Bronchial epithelial cell (primary cell): Measurements from ENCODE around the gene PDHB. TPM values are rescaled to one million over a fixed set of nuclear protein-coding genes. Genes with fewer than 3 reads are reported as not detected.

Experiments
- DNase-seq: peaks from one replicate; pipeline ENCODE4 v3.0.0-alpha.2; 2010; ENCODE audit warnings: low read depth
- FAIRE-seq: peaks from 2 replicates; lab custom pipeline; 2011; peaks lifted over from hg19 to GRCh38; lab: Jason Lieb, UNC
- H3K27me3 ChIP-seq: 2 replicates; pipeline ENCODE4 v1.5.1; 2011; ENCODE audit warnings: low read length; ENCODE audit not compliant: control insufficient read depth, insufficient read depth
- H3K36me3 ChIP-seq: 2 replicates; pipeline ENCODE4 v1.5.1; 2011; ENCODE audit warnings: low read length; ENCODE audit not compliant: control insufficient read depth, insufficient read depth
- H3K4me3 ChIP-seq: 2 replicates; pipeline ENCODE4 v1.5.1; 2011; ENCODE audit warnings: mild to moderate bottlenecking, low read depth, low read length, control low read depth
- total RNA-seq: library from RNA; depleted of rRNA; stranded (reverse); fragments of >200 nt; gene quantifications from 2 replicates; pipeline ENCODE4 v1.2.1, GENCODE V29; 2014
- TF ChIP-seq, protein P1 (sequence below): IDR thresholded peaks from 2 replicates; pipeline ENCODE4 v1.5.1; 2011; ENCODE audit warnings: mild to moderate bottlenecking, moderate library complexity, low read length, control low read depth, inconsistent platforms; ENCODE audit not compliant: insufficient read depth, severe bottlenecking

Gene PDHB
- total RNA-seq, 1 donor from 2014 or later, result 32.4 TPM

DNA sequence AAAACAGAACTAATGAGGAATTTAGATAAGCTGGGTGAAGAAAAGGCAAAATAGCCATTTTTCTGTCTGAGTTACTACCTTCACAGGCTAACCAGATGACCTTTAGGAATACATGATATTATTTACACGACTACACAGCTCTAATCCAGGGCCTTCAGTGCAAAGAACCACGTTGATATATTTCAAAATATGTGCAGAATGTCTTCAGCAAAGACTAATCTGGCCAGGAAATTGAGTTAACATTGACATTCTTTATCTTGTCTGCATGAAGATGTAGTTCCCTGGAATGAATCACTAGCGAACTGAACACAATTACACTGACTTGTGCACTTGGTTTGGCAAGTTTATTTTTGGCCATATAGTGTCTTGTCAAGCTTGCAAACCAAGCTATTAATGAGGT, 41.5 kb downstream of the PDHB start:
- Histone ChIP-seq H3K27me3 (no peaks in the 10 kb centered on the region), H3K36me3 (peaks cover 2% of the 10 kb centered on the region), H3K4me3 (no peak overlapping the region)
- FAIRE-seq, result peak; percentile 50
- TF ChIP-seq, protein P1, sequence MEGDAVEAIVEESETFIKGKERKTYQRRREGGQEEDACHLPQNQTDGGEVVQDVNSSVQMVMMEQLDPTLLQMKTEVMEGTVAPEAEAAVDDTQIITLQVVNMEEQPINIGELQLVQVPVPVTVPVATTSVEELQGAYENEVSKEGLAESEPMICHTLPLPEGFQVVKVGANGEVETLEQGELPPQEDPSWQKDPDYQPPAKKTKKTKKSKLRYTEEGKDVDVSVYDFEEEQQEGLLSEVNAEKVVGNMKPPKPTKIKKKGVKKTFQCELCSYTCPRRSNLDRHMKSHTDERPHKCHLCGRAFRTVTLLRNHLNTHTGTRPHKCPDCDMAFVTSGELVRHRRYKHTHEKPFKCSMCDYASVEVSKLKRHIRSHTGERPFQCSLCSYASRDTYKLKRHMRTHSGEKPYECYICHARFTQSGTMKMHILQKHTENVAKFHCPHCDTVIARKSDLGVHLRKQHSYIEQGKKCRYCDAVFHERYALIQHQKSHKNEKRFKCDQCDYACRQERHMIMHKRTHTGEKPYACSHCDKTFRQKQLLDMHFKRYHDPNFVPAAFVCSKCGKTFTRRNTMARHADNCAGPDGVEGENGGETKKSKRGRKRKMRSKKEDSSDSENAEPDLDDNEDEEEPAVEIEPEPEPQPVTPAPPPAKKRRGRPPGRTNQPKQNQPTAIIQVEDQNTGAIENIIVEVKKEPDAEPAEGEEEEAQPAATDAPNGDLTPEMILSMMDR, result no peak
- no peak for DNase-seq

GRCh38 chr3:58391156-58391865, 42.3 kb downstream of the PDHB start:
- FAIRE-seq (no peak), DNase-seq (no peak)
- no peak overlapping the region for H3K4me3 ChIP-seq
- TF ChIP-seq, protein P1, result no peak
- peaks cover 5% of the 10 kb centered on the region for H3K36me3 ChIP-seq
- no peaks in the 10 kb centered on the region for H3K27me3 ChIP-seq

DNA sequence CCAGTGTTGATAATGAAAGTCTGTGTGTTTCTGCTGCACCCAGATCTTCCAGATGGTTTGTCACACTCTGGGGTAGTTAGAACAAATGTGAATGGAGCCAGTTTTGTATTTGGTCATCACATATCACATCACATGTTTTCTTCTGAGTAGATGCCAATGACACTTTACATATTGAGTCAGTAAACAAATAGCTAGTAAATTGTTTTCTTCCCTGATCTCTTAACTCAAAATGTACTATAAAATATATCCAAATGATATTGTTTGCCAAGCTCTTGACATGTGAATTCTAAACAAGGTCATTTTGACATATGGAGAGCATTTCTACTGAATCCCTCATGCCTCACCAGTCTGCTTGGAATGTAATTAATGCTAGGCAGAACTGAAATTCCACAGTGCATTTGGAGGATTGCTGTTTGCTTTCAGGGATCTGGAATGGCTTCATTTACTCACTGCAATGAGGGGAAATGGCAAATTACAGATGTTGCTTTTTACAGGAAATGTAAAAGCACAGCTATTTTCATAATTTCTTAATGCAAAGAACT, 45.0 kb downstream of the PDHB start:
- TF ChIP-seq, protein P1, result no peak
- Histone ChIP-seq H3K36me3 (peaks cover 3% of the 10 kb centered on the region), H3K27me3 (no peaks in the 10 kb centered on the region), H3K4me3 (no peak overlapping the region)
- no peak for DNase-seq
- no peak for FAIRE-seq

DNA sequence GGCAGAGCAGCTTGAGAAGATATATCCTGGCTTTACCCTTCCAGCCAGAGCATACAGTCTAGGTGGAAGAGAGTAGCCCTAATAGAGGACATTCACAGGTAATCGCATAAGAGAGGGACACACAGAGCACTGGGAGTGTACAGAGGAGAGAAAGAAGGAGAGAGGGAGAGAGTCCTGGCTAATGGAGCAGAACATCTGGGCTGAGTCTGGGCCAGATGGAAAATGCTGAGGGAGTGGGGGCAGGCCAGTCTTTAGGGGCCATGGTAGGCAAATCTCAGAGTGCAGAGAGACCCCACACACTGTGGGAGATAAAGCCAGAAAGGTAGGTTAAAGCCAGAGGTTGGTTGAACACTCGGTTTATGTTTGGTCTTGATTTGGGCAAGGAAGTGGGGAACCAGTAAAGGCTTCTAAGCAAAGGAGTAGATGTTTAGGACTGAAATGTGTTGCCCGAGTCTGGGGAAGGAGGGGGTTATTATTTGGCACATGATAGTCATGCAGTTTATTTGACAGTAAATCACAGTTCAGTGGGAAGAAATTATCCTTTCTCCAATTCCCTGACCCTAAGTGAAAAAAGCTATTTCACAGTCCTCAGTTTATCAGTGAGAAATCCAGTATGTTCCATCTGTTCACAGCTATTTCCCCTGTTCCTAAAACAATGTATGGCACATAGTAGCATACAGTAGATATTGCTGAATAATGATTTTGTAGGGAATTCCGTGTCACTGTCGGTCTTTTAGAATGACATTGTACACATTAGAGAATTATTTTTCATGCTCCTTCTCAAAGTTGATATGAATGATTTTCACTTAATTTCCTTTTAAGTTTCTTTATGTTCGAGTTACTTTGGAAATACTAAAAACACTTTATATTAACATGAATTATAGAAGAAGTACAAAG, 45.7 kb downstream of the PDHB start:
- no peak for DNase-seq
- Histone ChIP-seq H3K4me3 (no peak overlapping the region), H3K27me3 (no peaks in the 10 kb centered on the region), H3K36me3 (peaks cover 3% of the 10 kb centered on the region)
- TF ChIP-seq, protein P1, result no peak
- no peak for FAIRE-seq

DNA sequence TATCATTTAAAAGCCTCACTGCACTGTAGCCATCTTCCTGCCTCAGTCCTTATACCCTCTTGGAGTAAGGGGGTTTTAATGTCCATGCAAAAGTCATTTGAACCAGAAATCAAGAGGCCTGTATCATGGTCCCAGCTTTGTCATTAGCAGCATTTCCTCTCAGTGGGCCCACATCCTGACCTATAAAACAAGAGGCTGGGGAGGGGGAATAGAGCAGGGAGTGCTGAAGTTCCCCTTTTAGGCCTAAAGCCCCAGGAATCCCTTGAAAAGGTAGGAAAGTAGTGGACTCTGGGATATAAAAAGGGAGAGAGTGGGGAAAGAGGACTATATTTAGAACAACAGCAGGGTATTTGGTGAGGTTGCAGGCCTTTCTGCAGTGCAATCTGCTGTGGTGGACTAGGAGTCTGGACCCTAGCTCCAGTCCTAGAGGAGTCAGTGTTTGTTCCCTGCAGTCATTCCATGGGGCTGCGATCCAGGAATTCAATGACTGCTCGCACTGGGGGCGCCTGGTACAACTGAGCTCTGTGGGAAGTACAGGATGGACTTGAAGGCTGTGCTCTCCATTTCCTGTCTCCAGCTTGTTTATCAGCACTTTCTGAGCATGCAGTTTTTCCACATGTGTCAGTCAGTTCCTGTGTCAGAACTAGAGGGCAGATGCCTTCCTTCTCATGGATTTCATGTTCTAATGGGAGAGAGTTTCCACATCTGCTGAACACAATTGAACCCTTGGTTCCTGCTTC, 46.8 kb downstream of the PDHB start:
- DNase-seq (peak; percentile 19), FAIRE-seq (no peak)
- peaks cover 3% of the 10 kb centered on the region for H3K36me3 ChIP-seq
- H3K4me3 ChIP-seq, result no peak overlapping the region
- TF ChIP-seq, protein P1, result no peak
- no peaks in the 10 kb centered on the region for H3K27me3 ChIP-seq
